CD4-positive, alpha-beta T cell treated with Interleukin-15 for 4 hours (primary cell): Measurements from ENCODE around the gene JSRP1.
A peak's percentile ranks its signal among the peaks of the same experiment; 100 is the strongest.

Experiments
- DNase-seq: peaks from one replicate; pipeline ENCODE4 v3.0.0-alpha.2; 2020; ENCODE audit warnings: low spot score

The JSRP1 gene

DNA sequence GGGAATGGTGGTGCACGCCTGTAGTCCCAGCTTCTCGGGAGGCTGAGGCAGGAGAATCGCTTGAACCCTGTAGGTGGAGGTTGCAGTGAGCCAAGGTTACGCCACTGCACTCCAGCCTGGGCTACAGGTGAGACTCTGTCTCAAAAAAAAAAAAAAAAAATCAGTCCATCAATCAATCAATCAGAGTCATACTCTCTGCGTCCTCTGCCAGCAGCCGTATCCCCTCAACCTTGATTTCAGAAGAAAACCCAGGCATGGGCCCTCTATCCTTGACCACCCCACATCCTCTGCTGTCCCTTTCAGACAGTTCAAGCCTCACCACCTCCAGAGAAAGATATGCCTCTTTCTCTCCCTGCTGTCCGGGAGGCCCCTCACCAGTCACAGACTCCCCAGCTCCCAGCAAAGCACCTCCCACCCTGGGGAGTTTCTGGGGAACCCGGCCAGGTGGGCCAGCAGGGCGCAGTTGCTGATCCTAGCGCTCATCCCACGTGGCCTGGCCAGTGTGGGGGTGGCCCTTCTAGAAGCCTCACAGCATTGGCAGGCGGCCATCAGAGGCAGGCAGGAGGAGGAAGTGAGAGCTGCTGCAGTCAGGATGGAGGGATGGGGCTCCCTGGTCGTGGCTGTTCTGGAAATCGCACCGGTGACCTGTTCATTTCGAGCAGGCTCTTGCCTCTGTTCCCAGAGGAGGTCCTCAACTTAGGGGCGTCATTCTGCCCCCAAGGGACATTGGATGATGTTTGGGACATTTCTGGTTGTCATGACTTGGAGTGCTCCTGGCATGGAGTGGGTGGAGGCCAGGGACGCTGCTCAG, 10.2 kb upstream of the JSRP1 start:
- DNase-seq: no peak

DNA sequence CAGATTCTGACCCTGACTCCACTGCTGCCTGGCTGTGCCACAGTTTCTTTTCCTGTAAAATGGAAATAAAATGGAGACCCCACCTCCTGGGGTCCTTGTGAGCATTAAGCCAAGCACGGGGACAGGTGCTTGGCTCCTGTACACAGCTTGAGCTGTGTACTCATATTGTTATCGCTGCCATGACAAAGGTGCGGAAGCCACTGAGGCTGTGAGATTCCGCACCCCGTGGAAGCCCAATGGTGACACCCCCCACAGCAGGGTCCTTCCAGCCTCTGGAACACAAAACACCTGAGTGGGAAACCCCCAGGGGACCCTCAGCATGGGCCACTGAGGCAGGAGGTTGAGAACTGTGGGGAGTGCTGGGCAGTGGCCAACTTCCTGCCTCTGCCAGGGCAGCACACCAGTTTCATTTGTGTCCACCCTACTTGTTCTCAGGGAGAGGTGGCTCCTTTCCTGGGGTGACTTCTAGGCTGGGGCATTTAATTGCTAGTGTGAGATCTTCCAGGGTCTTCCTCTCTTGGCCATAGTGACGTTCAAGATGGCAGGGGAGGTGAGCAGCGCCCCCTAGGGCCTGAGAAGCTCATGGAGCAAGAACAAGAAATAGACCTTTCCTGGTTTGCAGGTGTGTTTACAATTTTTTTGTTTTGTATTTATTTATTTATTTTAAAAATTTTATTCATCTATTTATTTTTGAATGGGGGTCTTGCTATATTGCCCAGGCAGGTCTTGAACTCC, 5.4 kb upstream of the JSRP1 start:
- peak; percentile 54 for DNase-seq

DNA sequence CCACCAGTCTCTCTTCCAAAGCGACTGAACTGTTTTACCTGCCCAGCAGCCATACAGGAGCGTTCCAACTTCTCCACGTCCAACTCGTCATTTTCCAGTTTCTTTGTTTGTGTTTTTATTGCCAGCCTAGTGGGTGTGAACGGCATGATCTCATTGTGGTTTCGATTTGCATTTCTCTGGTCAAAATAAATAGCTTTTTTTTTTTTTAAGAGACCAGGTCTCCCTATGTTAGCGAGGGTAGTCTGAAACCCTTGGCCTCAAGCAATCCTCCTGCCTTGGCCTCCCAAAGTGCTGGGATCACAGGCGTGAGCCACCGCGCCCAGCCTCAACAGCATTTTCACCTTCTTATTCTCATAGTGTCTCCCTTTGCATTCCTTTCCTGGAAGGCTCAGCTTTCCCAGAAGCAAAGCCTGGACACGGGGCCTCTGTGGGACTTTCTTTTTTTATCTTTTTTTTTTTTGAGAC, 4.2 kb upstream of the JSRP1 start:
- no peak for DNase-seq

DNA sequence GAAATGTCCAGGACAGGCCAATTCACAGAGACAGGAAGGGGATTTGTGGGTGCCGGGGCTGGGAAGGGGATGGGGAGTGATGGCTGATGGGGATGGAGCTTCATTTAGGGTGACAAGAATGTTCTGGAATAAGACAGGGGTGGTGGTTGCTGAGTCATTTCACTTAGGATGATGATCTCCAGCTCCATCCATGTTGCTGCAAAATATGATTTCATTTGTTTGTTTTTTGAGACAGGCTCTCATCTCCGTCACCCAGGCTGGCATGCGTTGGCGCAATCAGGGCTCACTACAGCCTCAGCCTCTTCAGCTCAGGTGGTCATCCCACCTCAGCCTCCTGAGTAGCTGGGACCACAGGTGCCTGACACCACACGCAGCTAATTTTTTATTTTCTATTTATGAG, 3.1 kb upstream of the JSRP1 start:
- DNase-seq: no peak

DNA sequence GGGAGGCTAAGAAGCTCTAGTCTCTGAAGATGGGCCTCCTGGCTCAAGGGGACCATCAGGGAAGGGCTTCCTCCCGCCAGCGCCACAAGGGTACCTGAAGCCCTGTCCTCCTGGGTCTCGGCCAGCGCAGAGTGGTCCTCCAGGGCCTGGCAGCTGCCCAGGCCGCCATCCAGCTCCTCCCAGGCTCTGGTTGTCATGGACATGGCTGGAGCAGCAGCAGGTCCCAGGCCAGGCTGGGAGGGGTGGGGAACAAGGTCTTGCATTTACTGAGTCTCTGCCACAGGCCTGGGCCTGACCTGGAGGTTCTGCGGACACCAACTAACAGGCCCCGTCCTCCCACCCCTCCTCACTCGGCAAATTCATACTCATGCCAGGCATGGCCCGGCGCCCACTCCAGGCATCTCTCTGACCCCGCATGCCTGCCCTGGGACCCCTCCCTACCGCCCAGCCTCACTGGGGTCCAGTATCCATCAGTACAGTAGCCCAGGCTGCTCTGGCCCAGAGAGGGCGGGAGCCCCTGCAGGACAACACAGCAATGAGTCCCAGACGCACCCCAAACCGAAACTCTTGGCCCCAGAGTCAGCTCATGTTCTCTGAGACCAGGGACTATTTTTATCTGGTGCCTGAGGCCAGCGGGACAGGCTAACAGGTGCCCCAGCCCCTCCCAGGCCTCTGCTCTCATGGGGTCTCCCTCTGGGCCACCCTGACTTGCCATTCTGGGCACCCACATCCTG, 938 bp downstream of the JSRP1 start:
- DNase-seq: no peak

DNA sequence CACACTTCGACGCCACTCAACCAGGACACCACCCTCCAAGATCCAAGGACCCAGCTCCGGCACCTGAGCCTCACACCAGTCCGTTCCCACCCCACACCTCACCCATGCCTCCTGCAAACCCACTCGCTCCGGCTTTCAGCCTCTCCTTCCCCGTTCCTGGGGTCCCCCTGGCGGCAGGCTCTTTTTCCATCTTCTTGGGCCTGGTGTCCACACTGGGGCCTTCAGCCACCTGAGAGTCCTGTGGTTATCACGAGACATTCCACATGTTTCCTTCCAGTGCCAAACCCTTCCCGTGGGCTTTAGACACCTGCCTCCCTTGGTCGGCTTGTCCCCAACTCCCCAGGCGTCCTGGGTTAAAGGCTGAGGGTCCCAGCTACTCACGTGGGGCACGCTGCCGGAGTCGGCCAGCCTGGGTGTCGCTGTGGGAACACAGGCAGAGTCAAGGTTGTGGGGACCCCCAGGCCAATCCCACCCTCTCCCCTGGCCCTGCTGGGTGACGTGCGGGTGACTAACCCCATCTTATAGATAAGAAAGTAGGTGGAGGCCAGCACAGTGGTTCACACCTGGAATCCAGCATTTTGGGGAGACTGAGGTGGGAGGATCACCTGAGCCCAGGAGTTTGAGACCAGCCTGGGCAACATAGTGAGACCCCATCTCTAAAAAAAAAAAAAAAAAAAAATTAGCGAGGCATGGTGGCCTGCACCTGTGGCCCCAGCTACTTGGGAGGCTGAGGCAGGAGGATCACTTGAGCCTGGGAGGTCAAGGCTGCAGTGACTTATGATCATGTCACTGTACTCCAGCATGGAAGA, 1.9 kb downstream of the JSRP1 start:
- DNase-seq: no peak

DNA sequence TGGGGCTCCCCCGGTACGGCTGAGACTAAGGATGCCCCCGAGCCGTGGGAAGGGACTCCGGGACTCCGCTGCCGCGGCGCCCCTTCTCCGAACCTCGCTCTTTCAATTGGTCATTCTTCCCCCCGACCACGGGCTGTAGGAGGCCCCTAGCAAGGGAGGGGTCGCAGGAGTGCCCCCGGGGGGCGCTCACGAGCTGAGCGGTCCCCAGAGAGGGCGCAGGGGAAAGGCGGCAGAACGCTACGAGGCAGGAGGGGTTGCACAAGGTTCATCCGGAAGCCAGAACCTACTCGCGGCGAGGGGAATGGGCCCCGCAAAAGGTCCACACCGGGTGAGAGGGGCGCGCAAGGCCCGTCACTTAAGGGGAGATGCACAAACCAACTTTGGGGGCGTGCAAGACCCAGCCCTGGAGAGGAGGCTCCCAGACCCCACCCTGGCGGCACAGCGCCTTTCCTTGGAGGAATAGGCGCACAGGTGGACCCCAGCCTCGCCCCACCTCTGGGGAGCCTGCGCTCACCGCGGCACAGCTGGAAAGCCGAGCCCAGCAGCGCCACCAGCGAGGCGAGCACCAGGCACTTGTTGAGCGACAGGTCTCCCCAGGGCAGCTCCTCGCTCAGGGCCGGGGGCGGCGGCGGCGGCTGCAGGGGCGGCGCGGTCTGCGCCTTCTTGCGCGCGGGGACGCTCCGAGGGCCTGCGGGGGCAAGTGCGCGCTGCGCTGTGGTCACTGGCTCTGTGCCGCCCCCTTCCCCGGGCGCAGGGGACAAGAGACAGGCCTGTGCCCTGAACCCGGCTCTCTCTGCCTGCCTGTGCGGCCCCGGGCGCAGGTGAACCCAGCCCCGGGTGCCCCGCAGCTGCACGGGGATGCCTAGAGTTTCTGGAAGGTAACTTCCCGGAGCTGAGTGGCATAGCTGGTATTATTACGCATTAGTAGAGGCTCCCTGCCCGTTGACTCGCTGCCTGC, 2.8 kb downstream of the JSRP1 start:
- peak; percentile 45 for DNase-seq

DNA sequence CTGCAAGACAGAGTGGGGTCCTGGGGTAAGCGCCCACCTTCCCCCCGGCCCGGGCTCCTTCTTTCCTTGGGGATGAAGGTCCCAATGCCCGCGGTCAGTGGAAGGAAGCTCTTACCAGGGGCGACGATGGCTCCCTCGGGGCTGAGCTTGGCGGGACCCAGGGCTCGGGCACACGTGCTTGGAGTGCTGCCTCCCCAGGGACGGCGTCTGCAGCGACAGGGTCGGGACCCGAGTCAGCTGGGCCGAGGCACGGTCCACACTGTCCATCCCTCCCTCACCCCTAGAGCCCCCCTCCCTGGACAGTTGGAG, 3.5 kb downstream of the JSRP1 start:
- no peak for DNase-seq

DNA sequence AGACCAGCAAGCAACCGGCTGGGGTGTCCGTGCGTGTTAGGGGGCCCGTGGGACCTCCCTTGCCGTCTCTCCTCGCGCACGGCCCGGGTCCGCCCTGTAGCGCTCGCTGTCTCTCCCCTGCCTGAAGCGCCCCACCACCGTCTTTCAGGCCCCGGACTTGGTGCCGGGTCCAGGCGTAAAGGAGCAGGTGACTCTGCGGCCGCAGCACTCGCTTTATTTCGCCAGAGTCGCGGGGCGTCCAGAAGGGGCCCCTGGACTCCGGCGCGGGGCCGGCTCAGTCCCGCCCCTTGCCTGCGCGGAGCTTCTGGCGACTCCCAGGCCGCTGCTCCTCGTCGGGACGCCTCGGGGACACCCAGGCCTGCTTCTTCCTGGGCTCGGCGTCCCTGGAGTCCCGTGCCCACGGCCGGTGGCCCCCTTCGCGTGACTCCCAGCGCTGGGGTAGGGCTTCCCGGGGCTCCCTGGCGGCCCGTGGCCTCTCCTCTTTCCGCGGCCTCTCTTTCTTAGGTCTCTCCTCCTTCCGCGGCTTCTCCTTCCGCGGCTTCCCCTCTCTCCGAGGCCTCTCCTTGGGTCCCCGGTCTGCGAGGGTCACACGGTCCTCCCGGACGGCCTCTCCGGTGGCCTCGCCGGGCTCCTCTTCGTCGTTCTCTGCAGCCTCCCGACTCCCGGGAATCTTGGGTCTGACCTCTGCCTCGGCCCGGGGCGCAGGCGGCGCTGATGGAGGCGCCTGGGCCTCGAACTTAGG, 4.0 kb downstream of the JSRP1 start:
- DNase-seq: no peak

DNA sequence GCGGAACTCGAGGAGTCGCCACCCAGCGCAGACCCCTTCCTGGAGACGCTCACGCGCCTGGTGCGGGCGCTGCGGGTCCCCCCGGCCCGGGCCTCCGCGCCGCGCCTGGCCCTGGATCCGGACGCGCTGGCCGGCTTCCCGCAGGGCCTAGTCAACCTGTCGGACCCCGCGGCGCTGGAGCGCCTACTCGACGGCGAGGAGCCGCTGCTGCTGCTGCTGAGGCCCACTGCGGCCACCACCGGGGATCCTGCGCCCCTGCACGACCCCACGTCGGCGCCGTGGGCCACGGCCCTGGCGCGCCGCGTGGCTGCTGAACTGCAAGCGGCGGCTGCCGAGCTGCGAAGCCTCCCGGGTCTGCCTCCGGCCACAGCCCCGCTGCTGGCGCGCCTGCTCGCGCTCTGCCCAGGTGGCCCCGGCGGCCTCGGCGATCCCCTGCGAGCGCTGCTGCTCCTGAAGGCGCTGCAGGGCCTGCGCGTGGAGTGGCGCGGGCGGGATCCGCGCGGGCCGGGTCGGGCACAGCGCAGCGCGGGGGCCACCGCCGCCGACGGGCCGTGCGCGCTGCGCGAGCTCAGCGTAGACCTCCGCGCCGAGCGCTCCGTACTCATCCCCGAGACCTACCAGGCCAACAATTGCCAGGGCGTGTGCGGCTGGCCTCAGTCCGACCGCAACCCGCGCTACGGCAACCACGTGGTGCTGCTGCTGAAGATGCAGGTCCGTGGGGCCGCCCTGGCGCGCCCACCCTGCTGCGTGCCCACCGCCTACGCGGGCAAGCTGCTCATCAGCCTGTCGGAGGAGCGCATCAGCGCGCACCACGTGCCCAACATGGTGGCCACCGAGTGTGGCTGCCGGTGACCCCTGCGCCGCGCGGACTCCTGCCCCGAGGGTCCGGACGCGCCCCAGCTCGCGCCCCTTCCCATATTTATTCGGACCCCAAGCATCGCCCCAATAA, 4.8 kb downstream of the JSRP1 start:
- DNase-seq: no peak

DNA sequence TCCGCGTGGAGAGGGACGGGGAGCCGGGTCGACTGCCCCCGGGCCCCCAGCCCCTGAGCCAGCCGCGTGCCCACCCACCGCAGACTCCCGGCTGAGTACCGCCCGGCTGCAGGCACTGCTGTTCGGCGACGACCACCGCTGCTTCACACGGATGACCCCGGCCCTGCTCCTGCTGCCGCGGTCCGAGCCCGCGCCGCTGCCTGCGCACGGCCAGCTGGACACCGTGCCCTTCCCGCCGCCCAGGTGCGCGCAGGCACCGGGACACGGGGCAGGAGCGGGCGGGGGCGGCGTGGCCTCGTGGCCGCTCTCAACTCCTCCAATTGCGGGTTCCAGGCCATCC, 5.5 kb downstream of the JSRP1 start:
- no peak for DNase-seq

DNA sequence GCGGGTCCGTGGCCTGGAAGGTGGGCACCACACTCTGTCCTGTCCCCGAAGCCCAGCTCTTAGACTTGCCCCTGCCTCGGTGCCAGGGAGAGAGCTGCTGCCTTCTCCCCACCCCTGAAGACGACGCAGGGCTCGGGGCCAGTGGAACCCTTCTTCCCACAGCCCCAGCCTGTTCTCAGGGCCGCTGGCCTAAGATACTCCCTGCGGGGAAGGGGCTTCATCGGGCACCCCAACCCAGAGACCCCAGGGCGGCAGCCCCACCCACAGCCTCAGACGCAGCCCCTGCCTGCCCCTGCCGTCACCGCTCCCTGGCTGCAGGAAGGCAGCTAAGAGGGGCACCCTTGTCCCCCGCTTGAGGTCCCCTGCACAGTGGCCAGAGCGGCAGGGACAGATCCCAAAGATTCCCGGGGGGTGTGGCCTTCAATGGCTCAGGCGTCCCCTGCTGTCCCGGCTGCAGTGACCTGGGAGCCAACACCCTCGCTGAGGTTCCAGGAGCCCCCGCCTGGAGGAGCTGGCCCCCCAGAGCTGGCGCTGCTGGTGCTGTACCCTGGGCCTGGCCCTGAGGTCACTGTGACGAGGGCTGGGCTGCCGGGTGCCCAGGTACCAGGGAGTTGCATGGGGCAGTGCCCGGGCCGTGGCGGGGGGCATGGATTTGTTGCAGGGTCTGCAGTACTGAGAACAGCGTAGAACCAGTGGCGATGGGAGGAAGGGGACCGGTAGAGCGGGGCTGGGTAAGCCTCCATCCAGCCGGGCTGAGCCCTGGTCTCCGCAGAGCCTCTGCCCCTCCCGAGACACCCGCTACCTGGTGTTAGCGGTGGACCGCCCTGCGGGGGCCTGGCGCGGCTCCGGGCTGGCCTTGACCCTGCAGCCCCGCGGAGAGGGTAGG, 6.1 kb downstream of the JSRP1 start:
- DNase-seq: no peak

DNA sequence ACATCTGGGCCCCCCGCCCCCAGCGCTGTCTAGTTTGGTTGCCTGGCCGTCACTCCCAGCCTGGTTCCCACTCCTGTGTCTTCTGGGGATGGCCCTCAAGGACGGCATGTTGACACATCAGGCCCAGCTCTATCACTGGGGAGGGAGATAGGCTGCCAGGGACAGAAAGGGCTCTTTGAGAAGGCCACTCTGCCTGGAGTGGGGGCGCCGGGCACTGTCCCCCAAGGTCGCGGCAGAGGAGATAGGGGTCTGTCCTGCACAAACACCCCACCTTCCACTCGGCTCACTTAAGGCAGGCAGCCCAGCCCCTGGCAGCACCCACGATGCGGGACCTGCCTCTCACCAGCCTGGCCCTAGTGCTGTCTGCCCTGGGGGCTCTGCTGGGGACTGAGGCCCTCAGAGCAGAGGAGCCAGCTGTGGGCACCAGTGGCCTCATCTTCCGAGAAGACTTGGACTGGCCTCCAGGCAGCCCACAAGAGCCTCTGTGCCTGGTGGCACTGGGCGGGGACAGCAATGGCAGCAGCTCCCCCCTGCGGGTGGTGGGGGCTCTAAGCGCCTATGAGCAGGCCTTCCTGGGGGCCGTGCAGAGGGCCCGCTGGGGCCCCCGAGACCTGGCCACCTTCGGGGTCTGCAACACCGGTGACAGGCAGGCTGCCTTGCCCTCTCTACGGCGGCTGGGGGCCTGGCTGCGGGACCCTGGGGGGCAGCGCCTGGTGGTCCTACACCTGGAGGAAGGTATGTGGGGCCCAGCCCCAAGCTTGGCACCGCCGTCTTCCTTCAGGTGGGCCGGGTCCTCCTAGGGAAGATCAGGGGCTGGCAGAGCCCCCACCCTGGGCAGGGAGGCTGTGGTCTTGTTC, 7.0 kb downstream of the JSRP1 start, which contains the start of gene AMH:
AMH (plus strand) TSS at position 314 of the 857 bp plus-strand sequence; CDS start at position 324, 10 bp downstream.
- DNase-seq: no peak

DNA sequence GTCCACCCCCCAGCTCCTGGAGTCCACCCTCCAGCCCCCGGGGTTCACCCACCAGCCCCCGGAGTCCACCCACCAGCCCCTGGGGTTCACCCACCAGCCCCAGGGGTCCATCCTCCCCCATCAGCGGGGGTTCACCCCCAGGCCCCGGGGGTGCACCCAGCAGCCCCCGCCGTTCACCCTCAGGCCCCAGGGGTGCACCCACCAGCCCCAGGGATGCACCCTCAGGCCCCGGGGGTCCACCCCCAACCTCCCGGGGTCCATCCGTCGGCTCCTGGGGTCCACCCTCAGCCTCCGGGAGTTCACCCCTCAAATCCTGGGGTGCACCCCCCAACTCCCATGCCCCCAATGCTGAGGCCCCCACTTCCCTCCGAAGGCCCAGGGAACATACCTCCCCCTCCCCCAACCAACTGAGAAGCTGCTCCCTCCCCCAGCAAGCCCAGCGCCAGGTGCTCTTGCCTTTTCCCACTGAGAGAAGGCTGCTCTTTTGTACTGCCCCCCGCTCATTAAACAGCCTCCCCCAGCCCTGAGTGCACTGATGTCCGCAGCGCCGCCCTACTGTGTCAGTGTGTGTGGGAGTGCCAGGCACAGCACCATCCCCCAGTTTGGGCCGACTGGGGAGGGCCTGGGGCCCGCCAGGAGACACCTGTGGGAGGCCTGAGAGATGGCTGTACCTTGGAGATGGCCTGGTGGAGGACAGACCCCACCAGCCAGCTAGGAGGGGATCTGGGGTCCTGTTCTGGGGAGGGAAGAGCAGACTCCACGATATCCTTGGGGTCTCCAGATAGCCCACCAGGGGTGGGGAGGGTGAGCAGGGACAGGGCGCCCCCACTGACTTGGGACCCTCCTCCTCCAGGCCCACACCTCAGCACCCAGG, 7.8 kb downstream of the JSRP1 start:
- no peak for DNase-seq

DNA sequence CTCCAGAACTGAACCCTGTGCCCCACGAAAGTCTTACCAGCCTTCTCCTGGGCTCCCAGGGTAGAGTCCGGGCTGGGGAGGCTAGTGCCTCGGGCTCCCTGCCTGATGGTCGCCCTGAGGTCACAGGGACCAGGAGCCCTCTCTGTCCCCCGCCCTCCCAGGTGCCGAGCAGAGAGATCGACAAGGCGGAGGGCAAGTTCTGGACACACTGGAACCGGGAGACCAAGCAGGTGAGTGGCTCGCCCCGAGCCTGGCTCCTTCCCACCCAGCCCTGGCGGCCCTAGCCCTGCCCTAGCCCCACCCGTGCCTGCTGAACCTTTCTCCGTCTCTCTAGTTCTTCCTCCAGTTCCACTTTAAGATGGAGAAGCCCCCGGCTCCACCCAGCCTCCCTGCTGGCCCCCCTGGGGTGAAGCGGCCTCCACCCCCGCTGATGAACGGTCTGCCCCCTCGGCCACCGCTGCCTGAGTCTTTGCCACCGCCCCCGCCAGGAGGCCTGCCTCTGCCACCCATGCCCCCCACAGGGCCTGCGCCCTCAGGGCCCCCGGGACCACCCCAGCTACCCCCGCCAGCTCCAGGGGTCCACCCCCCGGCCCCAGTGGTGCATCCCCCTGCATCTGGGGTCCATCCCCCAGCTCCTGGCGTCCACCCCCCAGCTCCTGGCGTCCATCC, 8.7 kb downstream of the JSRP1 start:
- DNase-seq: no peak
